Islet of Langerhans (tissue), 1 donor: Measurements from ENCODE around the gene PRKG1.

ENCODE experiments used
- FAIRE-seq: peaks from one replicate; lab custom pipeline; 2011; peaks lifted over from hg19 to GRCh38; lab: Jason Lieb, UNC

The PRKG1 gene

DNA sequence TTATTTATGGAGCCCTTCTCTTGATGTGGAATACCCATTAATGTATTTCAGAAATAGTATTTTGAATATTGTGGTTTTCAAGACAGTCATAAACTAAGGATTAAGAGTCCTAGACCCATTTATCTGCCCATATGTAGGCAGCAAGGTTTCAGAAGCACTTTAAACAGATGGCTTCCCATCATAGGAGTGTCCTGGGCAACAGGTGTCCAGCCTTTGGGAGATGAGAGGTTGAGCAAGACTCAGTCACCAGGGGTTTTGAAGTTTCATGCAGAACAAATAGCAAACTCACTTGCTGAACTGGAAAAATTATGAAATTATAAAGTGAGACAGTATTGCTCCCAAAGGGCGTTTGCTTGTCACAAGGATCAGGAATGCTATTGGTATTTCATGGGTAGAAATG lies 818.0 kb downstream of the PRKG1 start:
- no peak for FAIRE-seq

DNA sequence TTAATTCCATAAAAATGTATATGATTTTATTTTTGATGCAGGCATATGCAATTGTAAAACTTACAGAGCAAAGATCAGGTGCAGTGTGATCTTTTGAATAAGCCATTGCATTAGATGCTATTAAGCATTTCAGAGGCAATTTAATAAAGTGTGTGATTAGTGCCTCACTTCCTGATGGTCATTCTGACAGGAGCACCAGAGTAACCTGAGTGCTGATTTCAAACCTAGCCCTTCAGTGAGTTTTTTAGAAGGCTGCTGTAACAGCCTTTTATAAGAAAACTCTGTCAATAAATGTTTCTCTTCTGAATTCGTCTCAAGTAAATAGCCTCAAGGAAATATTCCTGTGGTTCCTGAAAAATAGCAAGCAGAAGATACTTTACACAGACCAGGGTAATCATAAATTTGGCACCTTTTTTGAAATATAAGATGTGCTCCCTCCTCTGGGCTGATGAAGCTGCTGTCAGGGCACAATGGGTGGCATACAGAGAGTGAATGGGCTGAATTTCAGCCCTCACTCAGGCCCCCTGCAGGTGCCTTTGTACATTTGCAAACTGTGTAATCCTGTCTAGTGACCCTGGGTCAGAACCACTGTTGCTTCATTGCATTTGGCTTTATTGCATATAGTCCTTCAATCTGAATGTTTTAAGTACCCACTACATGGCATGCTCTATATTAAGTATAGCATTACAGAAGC lies 818.8 kb downstream of the PRKG1 start:
- FAIRE-seq = no peak

DNA sequence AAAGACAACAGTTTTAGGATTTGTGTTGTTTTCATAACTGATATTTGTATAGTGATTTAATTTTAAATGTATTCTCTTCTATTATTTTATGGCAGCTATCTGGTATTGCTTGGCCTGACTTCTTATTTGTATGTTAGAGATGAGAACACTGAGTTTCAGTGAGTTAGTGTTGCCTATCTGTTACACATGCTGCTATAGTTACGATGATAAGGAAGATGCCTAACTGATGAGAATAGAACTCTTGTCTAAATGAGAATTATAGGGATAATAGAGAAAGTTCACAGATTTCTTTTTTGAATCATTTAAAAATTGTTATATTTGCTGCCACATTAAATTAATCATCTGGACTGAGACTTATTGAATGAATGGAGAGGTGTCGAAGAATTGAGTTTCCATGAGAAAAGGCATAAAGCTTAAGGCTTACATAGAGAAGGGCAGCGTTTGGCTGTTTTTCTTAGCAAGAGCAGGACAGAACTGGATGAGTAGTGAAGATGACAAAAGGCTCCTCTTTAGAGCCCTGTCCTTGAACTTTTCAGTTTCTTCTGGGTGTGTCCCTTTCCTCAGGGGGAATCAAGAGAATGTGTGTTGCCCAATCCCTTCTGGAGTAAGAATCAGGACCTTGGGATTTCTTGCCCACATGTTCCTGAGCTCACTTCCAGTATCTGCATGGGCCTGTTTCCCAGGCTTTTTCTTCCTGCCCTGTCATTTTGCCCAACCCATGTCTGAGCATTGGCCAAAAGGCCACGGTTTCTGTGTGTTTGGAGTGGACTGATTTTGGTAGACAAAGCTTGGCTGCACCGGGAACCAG lies 820.7 kb downstream of the PRKG1 start:
- FAIRE-seq = no peak

DNA sequence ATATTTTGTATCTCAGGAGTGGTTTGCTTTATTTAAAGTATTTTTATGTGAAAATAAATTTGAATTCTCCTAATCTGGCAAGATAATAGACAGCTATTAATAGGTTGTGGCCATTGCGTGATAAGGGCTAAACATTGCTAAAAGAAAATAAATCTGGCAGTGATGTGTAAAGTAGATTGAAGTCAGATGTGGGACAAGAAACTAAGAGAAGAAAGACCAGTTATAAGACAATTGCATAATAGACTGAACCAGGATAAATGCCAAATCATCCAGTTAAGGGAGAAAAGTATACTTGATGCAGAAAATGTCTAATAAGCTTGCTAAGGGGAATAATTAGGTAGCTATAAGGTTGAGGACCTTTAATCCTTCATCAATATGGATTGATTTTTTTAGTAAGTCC lies 822.6 kb downstream of the PRKG1 start:
- no peak for FAIRE-seq

DNA sequence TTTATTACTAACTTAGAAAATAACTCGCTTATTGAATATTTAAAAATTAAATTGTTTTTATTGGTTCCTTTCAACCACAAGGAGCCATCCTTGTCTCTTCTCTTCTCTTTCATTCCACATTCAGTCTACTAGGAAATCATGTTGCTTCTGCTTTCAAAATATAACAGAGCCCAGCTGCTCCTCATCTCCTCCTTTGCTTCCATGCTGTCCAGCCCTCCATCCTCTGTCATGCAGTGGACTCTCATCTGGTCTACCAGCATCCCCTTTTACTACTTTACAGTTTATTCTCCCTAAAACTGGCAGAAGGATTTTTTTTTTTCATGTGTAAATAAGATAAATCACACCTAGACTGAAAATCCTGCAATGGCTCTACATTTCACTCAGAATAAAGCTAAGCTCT lies 823.3 kb downstream of the PRKG1 start:
- no peak for FAIRE-seq

DNA sequence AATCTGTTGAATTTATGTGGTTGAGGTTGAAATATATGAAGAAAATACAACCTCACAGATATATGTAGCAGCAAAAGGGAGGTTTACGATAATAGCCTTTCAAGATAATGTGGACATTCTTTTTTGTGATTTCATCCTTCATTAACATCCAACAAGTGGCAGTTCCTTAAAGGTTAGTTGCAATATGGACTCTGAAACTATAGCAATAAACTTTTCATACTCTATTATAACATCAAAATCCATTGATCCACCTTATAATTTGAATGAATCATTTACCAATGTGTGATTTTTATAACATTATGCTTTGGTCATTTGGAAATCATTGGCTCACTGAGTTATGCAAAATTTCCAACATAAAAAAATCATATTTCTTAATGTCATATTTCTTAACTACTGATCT lies 825.9 kb downstream of the PRKG1 start:
- no peak for FAIRE-seq

DNA sequence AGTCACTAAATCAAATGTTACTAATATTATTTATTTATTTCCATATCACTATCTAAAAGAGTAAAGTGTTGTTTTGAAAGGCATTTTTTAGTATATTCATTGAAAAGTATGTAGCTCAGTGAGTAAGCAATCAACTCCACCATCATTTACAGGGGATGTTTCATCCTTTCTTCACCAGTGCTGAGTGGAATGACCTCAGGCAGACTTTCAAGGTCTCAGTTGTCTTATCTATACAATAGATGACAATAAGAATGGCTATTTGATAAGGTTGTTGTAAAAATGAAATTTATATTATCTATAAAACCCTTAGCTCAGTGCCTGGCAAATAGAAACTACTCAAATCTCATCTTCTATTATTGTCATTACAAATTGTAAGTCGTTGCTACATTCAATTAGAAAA lies 829.4 kb downstream of the PRKG1 start:
- no peak for FAIRE-seq

DNA sequence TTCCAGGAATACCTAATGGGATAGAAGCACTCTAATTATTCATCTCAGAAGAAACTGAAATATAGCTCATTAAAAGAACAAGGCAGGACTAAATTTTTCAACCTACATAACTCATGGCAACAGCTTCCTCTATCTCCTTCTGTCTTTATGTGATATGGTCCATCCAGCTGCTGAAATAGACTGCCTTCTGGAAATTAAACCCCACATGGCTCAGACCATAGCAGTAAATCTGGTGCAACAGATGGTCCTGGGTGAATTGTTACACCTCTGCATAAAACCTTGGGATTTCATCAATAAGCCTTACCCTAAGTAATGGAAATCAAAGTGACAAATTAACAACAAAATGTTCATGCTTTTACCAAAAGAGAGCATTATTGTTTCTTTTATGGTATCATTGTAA lies 830.7 kb downstream of the PRKG1 start:
- no peak for FAIRE-seq

DNA sequence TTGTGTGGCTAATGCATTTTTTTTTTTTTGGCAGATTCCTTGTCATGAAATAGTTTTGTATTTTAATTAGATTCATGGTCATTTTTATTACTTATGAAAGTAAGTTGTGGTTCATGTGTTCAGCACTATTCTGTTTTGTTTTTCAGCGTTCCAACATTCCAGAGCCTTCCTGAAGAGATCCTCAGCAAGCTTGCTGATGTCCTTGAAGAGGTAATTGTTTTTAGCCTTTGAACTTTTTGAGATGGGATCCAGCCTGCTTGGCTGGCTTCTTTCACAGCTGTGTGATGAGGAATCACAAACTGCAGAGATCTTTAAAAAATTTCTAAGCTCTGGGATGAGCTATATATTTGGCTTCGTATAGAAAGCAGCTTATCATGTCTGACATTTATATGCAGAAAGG lies 833.1 kb downstream of the PRKG1 start:
- no peak for FAIRE-seq

DNA sequence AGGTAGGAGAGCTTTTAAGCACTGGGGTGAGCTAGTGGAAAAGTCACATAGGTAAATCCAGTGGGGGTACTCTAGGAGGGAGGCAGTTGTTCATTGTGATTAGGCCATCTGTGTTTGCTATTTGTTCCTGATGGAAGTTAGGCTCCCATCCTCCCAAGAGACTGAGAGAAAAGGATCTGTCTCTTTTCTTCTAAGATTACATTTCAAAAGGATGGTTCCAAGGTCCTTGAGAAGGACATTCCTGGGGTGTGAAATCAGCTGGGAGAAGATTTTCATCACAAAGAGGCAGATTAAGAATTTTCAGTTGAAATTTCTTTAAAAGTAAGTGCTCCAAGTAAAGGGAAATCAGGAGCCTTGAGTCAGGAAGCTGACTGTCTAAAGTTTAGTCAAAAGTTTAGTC lies 835.9 kb downstream of the PRKG1 start:
- FAIRE-seq = no peak

DNA sequence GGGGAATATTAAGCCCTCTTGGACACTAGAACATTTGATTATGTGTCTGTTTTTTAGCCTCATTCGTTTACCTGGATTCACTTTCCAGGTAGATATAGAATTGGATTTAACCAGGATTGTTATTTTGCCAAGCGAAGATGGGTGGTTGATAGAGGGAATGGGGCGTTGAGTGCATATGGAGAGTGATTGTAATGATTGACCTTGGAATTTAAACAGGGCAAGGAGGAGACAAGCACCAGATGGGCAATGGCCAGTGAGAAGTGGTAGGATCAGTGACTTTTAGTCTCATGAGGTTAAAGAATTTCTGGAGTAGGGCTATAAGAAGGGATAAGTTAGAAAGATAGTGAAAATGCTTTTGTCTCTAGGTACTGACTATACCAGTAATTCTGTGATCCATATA lies 836.3 kb downstream of the PRKG1 start:
- FAIRE-seq = no peak

DNA sequence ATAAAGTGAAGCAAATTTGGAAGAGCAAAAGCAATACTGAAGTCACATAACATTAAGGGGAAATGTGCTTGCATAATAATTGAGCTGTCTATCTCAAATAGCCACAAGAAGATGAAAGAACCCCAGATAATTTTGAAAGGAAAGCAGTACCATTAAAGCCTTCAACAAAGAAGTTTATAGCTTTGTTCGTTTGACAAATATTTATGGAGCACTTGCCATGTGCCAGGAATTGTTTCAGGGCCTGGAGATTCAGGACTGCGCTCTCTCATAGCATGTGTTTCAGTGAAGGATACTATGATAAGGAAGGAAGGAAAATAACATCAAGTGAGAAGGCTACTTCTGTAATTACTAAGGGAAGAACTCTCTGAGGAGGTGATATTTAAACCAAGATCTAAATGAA lies 837.4 kb downstream of the PRKG1 start:
- no peak for FAIRE-seq

DNA sequence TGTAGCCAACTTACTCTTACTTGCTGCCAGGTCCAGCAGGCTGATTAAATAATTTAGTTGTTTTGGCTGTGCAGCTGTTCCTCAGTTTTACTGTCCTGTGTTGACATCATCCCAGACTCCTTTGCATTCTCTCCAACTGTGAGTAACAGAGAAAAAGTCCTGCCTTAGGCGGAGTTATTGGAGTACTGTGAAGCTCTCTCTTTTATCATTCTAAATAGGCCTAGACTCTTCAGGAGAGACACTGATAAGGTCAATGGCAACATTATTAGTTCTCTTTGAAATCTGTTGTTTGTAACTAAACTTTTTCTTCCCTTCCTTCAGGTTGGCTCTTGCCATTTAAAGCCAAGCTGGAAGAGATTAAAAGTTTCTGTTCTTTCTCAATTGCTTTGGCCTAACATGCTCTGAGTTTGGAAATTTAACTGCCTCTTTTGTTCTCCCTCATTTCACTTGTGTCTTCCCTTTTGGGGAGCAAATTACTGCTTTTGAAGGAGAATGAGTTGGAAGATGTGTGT lies 840.8 kb downstream of the PRKG1 start:
- no peak for FAIRE-seq

DNA sequence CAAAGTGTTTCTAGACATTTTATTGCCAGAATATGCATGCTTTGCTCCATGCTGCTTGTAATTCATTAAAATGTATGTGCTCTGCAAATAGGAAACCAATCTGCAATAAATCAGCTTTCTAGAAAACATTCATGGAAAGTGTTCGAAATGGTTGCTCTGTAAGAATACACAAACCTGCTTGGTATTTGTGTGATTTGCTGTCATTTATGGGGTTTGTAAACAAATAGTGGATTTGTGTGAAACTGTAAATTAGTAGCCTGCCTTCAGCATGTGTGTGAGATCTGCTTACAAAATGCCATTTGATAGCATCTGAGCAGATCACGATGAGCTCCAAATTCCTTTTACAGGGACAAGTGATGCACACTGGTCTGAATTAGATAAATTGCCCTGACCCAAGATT lies 844.2 kb downstream of the PRKG1 start:
- FAIRE-seq = no peak

DNA sequence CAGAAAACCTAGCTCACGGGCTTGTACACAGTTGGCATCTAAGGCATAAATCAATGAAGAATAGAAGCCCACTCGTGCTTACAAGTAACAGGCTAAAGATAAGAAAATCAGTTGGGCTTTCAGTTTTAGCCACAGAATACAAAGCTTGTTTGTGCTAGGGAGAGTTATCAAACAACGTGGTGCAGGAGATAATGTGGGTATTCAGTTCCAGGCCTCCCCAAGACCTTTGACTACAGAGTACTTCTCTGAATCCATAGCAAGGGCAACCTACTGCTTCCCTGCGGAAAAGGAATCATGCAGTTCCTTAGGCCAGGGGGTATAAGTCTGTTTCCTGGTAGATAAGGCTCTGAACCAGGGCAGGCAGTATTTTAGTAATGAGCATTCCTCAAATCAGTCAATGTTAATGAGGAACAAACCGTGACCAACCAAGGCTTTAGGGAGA lies 844.6 kb downstream of the PRKG1 start:
- no peak for FAIRE-seq

DNA sequence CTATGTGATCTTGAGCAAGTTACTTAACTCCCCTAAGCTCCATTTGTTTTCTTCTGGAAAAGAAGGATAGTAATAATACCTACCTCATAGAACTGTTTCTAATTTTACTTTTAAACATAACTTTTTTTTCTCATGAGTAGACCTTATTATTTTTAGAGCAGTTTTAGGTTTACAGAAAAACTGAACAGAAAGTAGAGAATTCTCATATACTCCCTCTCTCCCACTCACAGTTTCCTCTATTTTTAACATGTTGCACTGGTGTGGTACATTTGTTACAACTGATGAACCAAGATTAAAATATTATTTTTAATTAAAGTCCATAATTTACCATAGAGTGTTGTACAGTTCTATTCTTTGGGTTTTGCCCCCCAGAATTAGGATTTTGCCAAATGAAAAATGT lies 846.4 kb downstream of the PRKG1 start:
- no peak for FAIRE-seq

DNA sequence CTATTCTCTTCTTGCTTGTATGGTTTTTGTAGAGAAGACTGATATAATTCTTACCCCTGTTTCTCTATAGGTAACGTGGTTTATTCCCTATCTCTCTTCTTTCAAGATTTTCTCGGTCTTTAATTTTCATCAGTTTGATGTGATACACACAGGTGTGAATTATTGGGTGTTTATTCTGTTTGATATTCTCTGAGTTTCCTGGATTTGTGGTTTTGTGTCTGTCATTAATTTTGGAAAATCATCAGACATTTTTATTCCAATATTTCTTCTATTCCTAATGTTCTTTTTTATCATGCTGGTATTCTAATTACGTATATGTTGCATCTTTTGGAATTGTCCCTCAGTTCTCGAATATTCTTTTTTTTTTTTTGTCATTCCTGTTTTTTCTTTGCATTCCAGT lies 850.1 kb downstream of the PRKG1 start:
- no peak for FAIRE-seq

DNA sequence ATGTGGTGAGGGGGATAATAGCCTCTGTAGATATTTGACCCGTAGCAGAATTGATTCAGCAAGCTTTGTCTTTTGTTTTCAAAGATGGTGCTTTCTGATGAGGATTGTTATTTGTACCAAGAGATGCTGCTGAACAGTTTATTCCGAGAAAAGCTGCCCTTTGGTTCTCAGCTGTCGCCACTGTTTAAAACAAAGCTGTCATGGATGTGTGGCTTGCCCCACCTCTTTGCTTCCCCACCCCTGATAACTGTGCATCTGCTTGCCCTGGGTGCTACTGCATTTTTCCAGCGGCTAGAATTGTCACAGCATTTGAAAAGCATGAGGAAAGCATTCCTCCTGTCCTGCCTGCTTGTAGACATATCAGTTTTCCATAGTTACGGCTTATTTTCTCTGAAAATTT lies 852.0 kb downstream of the PRKG1 start:
- FAIRE-seq = no peak

DNA sequence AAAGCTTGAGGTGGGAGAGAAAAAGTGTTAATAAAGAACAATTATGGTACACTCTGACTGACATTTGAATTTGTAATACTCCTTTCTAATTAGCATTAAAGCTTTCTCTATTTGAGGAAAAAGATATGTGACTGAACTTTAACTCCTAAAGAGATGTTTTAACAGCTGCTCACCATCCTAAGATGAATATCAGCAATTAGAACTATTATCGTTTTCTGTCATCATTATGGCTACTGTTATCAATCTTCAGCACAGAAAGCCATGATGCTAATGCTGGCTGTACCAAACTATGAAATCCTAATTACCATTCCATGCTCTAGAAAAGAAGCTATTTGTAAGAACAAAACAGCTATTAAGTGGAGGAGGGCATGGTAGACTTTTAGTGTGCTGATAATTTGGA lies 853.9 kb downstream of the PRKG1 start:
- FAIRE-seq = no peak

DNA sequence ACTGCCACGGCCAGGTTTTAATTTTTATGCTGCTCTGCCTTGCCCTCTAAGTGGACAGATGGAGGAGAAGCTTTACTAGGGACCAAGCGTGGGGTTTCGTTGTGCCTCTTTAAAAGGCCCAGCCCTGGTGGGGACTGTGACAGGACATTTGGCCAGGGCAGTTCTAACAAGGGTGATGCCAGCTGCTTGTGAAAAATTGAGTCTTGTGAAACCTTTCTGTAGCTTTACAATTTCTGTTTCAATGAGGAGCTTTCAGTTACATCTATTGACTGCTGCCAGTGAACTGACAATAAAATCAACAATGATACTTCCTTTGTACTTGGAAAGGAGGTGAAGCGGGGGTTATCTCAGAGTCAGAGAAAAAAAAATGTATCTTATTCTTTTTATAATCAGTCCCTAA lies 858.2 kb downstream of the PRKG1 start:
- no peak for FAIRE-seq

DNA sequence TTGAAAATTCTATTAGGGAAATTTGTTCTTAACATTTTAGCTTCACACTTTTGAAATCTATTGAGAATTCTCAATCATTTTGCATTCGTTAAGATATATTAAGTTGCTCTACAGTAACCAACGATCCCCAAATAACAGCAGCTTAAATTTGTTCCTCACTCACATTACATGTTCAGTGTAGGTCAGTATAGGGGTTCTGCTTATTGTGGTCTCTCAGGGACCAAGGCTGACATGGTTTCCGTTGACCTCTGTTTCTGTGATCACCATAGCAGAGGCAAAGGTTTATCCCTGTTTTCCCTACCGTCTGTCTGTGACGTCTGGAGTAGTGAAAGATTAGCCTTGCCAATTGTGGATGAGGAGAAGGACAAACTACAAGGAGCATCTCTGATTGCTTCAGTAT lies 860.1 kb downstream of the PRKG1 start:
- FAIRE-seq = no peak

DNA sequence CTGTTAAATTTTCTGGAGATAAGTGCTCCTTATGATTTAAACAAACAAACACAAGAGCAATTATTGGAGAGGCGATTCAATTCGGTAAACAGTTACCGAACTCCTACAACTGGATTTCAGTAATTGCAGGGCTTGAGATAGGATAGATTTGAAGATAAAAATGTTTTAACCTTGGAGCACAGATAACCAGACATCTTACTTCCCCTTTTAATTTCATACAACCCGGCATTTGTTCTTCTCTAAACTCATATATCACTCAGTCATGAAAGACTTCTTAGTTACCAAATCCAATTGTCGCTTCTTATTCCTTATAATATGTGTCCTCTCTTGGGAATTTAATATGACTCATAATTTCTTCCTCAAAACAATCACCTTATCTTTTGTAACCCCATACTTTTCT lies 861.1 kb downstream of the PRKG1 start:
- no peak for FAIRE-seq

DNA sequence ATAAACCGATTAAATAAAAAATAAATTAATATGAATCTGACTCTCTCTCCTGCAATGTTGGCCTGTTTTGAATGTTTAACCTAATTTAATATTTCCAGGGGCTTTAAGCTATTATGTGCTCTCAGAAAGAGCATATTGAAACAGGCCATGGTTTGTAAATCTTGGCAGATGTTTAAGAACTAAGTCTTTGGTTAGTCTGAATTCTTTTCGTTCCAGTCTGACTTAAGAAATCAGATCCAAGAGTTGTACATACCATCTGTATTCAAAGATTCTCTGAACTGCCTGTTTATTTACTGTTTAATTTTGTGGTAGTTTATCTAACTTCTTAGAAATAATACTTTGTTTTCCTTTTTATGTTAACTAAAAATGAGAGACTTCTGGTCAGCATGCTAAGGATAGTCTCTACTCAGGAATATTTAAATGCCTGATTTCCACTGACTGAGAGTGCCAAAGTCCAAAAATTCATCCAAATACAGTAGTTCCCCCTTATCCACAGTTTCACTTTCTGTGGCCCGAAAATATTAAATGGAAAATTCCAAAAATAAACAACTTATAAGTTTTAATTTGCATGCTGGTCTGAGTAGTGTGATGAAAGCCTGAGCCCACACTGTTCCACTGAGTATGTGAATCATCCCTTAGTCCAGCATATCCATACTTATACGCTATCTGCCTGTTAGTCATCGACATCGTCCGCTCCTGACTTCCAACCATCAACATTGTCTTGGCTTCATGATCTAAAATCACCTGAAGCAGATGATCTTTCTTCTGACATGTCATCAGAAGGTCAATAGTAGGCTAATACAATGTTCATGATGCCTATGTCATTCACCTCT lies 863.2 kb downstream of the PRKG1 start:
- FAIRE-seq = no peak
